ENCODE measurements around the gene TAC1.
"Not testable (repeated sequence)": the region's sequence is repeated elsewhere in the genome, so short reads cannot be mapped to it uniquely, and the experiment has no call there.

TAC1 gene

GRCh38 chr7:97731736-97732564 lies at the start of gene TAC1:
TSS of gene TAC1 (plus strand) at chr7:97732086. CDS start at chr7:97732613, 527 bp downstream.
- no peak for DNase-seq

GRCh38 chr7:97685952-97686351 lies 45.9 kb upstream of the TAC1 start:
- DNase-seq = no peak

GRCh38 chr7:97693586-97693985 lies 38.3 kb upstream of the TAC1 start:
- no peak for DNase-seq

DNA sequence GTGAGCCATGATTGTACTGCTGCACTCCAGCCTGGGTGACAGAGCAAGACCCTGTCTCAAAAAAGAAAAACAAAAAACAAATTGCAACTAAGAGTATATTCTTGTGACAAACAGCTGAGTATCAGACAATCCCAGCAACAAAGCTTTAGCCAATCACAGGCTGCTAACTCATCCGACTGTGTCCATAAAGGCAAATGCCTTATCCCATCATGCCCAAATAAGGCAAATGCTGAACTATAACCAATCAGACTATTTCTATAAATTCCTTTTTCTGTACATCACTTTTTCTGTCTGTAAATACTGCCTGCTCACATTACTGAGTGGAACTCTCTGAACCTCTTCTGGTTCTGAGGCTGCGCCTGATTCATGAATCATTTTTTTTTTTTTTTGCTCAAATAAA lies 37.5 kb upstream of the TAC1 start:
- DNase-seq = no peak

GRCh38 chr7:97697396-97697795 lies 34.5 kb upstream of the TAC1 start:
- DNase-seq = no peak

- DNase-seq = no peak
These were observed 9.5 kb upstream of the TAC1 start for GRCh38 chr7:97722386-97722785.

- DNase-seq = no peak
These were observed 834 bp downstream of the TAC1 start for GRCh38 chr7:97732565-97733275.

GRCh38 chr7:97733276-97734161 lies 1.6 kb downstream of the TAC1 start:
- no peak for DNase-seq

DNA sequence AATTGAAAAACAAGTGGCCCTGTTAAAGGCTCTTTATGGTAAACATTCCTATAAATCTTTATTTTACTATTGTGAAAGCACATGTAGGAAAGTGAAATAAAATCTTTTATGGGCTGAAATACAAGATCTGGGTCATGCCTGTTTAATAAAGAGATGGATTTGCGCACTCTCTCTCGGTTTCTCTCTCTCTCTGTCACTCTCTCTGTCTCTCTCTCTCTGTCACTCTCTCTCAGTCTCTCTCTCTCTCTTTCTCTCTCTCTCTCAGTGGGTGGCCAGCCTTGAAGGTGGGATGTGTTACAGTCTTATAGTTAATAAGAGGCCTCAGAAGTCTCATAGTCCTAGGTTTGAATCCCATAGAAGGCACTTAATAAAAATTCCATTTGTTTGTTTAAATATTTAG lies 2.4 kb downstream of the TAC1 start:
- no peak for DNase-seq

DNA sequence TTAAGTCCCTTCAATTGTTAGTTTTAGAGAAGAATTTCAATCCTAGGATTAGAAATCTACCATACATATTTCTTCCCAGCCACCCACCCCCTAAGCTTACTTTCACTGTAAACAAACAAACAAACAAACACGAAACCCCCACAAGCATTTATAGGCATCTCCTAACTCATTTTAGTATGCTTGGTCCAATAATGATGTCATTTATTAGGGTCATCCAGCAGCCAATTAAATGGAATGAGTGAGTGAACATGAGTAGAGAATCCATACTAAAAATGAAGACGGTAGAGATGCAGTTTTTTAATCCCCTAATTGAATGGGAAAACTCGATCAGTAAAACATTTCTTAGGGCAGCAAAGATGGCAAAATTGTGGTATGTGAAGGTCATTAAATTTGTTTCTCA lies 3.2 kb downstream of the TAC1 start:
- DNase-seq = no peak

- DNase-seq = no peak
These were observed 16.6 kb downstream of the TAC1 start for GRCh38 chr7:97748482-97748881.

- DNase-seq = no peak
These were observed 19.7 kb downstream of the TAC1 start for GRCh38 chr7:97751566-97751965.

GRCh38 chr7:97752215-97752614 lies 20.3 kb downstream of the TAC1 start:
- no peak for DNase-seq

- DNase-seq = no peak
These were observed 25.9 kb downstream of the TAC1 start for GRCh38 chr7:97757824-97758223.

DNA sequence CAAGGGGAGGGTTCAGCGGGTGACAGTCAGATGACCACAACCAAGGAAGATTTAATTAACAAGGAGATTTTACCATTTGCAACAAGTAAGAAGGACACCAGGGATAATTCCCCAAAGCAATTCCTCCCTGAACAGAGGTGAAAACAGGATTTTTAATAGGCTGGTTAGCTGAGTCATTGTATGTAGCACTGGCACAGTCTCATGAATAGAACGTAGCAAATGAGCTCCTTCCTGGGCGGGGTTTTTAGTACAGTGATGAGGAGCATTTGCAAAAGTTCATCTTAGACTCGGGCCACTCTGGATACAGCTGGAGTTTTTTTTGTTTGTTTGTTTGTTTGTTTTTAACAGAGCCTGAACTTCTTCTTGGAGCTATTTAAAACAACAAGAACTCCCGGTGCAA lies 39.0 kb downstream of the TAC1 start:
- no peak for DNase-seq

GRCh38 chr7:97771576-97771975 lies 39.7 kb downstream of the TAC1 start:
- DNase-seq = no peak

GRCh38 chr7:97772045-97772901 lies 40.4 kb downstream of the TAC1 start:
- no peak for DNase-seq

- DNase-seq = not testable (repeated sequence)
These were observed 54.5 kb downstream of the TAC1 start for GRCh38 chr7:97786398-97786797.
